Gastrocnemius medialis (tissue), 4 donors: Measurements from ENCODE around the gene MON1A. TPM values are rescaled to one million over a fixed set of nuclear protein-coding genes. Genes with fewer than 3 reads are reported as not detected.
A peak's percentile ranks its signal among the peaks of the same experiment; 100 is the strongest.

Experiments
- ATAC-seq, 2 donors: fragments of 150-250 bp; one replicate each; pipeline ENCODE4 v1.9.1; 2016
- DNase-seq, 2 donors: peaks; one replicate each; pipeline ENCODE4 v3.0.0-alpha.2; 2019
- H3K27ac ChIP-seq, 4 donors: fragments of 200-600 bp; sonication (generic); 1 replicate in 1 of 4; 2 replicates in 3 of 4; pipeline ENCODE4 v1.5.1; 2016 to 2018; ENCODE audit warnings: mild to moderate bottlenecking in 2 of 4, moderate library complexity in 1 of 4
- H3K27me3 ChIP-seq, 3 donors: fragments of 200-600 bp; sonication (generic) in 2 of 3; 1 replicate in 1 of 3; 2 replicates in 2 of 3; pipeline versions ENCODE4 v1.5.1 to v1.6.0; 2016 to 2019; ENCODE audit warnings: mild to moderate bottlenecking in 1 of 3, moderate library complexity in 1 of 3
- H3K36me3 ChIP-seq, 2 donors: fragments of 200-600 bp; sonication (generic) in 1 of 2; one replicate each; pipeline ENCODE4 v1.5.1; 2017 to 2018
- H3K4me1 ChIP-seq, 2 donors: fragments of 200-600 bp; sonication (generic) in 1 of 2; one replicate each; pipeline ENCODE4 v1.5.1; 2016 to 2017; ENCODE audit warnings: mild to moderate bottlenecking in 2 of 2
- H3K4me3 ChIP-seq, 4 donors: fragments of 200-600 bp; sonication (generic) in 3 of 4; 1 replicate in 1 of 4; 2 replicates in 3 of 4; pipeline ENCODE4 v1.5.1; 2016 to 2019; ENCODE audit warnings: mild to moderate bottlenecking in 2 of 4
- H3K9me3 ChIP-seq, 3 donors: fragments of 200-600 bp; sonication (generic) in 2 of 3; 1 replicate in 1 of 3; 2 replicates in 2 of 3; pipeline ENCODE4 v1.5.1; 2016 to 2019
- POLR2A ChIP-seq, 2 donors: fragments of 450-650 bp; IDR thresholded peaks; one replicate each; pipeline ENCODE4 v1.6.1; 2017; ENCODE audit warnings: antibody characterized with exemption in 2 of 2, mild to moderate bottlenecking in 2 of 2, moderate library complexity in 2 of 2
- in situ Hi-C, 4 donors: fragments of 200-750 bp; cut with MboI; loops; one replicate each; pipeline versions ENCODE4 v1.15.0 to v1.8.0; 2017; ENCODE audit warnings: low sequenced_read_pairs in 4 of 4
- intact Hi-C: fragments of 100-400 bp; cut with DNase I; formaldehyde crosslinking; loops from one replicate; pipeline ENCODE4 v1.15.1; 2023; ENCODE audit warnings: low total_unique reads
- total RNA-seq, 4 donors: library from RNA; depleted of rRNA; stranded (reverse); fragments of >200 nt; gene quantifications; one replicate each; pipeline versions ENCODE4 v1.1.0 to v1.2.3, GENCODE V29; 2016
- TF ChIP-seq, protein P1 (sequence below), 5 experiments: fragments of 450-650 bp in 3 of 5; fragments of 200-600 bp in 2 of 5; sonication (generic) in 2 of 5; IDR thresholded peaks in 4 of 5; conservative IDR thresholded peaks in 1 of 5; 1 replicate in 4 of 5; 2 replicates in 1 of 5; pipeline ENCODE4 v1.5.1; 2016 to 2019; ENCODE audit warnings: antibody characterized with exemption in 5 of 5, mild to moderate bottlenecking in 3 of 5, moderate library complexity in 3 of 5

The MON1A gene
- total RNA-seq, 4 donors from 2014 or later: 13.9 to 41.9 (median 23.9) TPM

DNA sequence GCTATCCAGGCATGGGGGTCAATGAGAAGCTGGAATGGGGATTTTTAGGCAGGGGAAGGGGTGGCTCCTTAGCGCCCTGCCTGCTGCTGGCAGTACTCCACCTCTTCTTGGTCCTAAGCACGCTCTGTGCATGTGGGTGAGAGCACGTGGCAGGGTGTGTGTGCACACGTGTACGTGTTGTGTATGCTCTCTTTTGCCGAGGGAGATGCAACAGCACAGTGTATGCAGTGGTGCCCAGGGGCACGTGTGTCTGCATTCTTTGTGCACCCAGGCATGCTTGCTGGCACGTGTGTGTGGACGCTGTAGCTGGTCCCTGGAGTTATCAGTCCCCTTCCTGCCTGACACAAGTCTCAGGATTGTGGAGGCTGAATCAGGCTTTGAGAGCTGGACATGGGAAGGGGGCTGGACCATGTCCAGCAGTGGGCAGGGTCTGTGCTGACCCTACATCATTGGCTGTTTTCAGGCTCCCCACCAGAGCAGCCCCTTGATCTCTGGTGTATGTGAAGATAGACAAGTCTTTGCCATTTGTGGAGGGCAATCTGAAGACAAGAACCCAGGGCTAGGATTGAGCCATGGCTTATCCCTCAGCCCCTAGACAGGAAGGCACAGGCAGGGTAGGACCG, 58.0 kb downstream of the MON1A start:
- Histone ChIP-seq H3K9me3 (no peaks in the 10 kb centered on the region), H3K27me3 (peaks cover 26 to 37% (median 33%) of the 10 kb centered on the region in 3 donors), H3K27ac (no peak overlapping the region), H3K4me3 (no peak overlapping the region), H3K36me3 (no peaks in the 10 kb centered on the region), H3K4me1 (peaks cover 8 to 10% of the 10 kb centered on the region in 2 donors)
- TF ChIP-seq POLR2A (IDR thresholded peaks at IDR 0.05): no peak
- TF ChIP-seq, protein P1, sequence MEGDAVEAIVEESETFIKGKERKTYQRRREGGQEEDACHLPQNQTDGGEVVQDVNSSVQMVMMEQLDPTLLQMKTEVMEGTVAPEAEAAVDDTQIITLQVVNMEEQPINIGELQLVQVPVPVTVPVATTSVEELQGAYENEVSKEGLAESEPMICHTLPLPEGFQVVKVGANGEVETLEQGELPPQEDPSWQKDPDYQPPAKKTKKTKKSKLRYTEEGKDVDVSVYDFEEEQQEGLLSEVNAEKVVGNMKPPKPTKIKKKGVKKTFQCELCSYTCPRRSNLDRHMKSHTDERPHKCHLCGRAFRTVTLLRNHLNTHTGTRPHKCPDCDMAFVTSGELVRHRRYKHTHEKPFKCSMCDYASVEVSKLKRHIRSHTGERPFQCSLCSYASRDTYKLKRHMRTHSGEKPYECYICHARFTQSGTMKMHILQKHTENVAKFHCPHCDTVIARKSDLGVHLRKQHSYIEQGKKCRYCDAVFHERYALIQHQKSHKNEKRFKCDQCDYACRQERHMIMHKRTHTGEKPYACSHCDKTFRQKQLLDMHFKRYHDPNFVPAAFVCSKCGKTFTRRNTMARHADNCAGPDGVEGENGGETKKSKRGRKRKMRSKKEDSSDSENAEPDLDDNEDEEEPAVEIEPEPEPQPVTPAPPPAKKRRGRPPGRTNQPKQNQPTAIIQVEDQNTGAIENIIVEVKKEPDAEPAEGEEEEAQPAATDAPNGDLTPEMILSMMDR (IDR thresholded peaks at IDR 0.05 in 4 of 5, conservative IDR thresholded peaks at IDR 0.05 in 1 of 5): no peak
- ATAC-seq: no peak
- DNase-seq: no peak
- intact Hi-C loops (no loop called here), in situ Hi-C loops (no loop called here)

DNA sequence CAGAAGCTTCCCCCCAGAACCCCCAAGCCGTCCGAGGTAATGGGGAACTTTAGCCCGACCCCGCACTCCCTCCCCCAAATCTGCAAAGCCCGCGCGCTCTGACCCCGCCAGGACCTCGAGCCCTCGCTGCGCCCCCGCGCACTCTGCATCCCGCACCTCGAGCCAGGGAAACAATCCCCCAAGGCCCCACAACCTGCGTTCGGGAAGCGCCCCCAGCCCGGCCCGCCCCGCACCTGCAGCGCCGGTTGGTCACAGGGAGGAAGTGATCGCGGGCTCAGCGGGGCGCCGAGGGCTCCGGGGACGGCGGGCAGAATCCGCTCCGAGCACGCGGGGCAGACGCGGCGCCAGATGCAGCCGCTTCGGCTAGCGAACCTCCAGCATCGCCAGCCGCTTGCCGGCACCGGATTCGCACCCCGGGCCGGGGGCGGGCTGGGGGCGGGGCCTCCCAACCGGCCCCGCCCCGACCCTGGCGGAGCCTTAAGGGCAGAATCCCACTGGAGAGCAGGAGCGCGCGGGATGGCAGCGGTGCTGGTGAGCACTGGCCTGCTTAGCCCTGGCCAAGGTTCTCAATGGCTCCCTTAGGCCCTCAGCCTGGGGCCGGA, 60.0 kb downstream of the MON1A start, which contains the start of gene CAMKV:
TSS of gene CAMKV (minus strand) at position 382 of the 602 bp plus-strand sequence. CDS start 7,518 bp downstream, outside the sequence.
- Histone ChIP-seq H3K36me3 (no peaks in the 10 kb centered on the region), H3K27ac (no peak within 1 kb of the TSS), H3K4me1 (peaks cover 8 to 19% of the 10 kb centered on the region in 2 donors), H3K9me3 (no peaks in the 10 kb centered on the region), H3K4me3 (peak within 1 kb of the TSS; percentile 37 to 54 (median 43)), H3K27me3 (peaks cover 26 to 37% (median 33%) of the 10 kb centered on the region in 3 donors)
- no peak for TF ChIP-seq POLR2A (IDR thresholded peaks at IDR 0.05)
- TF ChIP-seq, protein P1 (IDR thresholded peaks at IDR 0.05 in 4 of 5, conservative IDR thresholded peaks at IDR 0.05 in 1 of 5): no peak
- in situ Hi-C loops (no loop called here), intact Hi-C loops (no loop called here)
- DNase-seq (no peak), ATAC-seq (no peak)

DNA sequence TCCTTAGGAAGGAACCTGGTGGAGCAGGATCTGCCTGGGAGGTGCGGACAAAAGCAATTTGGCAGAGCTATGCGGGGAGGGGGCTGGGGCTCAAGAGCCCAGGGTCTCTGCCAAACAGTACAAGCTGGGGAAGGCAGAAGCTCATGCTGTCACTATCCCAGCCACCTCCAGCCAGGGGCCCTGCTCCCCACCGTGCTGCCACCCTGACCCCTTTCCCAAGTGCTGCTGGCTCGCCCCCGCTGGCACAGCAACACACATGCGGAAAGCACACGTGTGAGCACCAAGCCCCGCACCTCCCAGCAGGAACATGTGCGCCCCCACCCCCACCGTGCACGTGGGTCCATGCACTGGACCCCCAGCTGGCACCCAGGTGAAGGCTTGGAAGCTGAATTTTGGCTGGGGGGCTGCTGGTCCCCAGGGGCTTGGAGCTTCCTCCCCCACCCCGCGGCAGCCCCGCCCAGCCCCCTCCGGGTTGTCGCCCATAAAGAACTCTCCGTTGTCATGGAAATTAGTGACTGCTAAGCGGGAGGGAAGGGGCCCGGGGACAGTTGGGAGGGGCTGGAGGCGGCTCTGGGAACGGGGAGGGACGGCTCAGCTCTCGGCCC, 60.6 kb downstream of the MON1A start:
- intact Hi-C loops (no loop called here), in situ Hi-C loops (no loop called here)
- no peaks in the 10 kb centered on the region for H3K36me3 ChIP-seq
- ATAC-seq: no peak
- peak overlapping the region; percentile 37 to 54 (median 43) for H3K4me3 ChIP-seq
- peaks cover 8 to 19% of the 10 kb centered on the region in 2 donors for H3K4me1 ChIP-seq
- no peak for DNase-seq
- no peak overlapping the region for H3K27ac ChIP-seq
- TF ChIP-seq, protein P1 (IDR thresholded peaks at IDR 0.05 in 4 of 5, conservative IDR thresholded peaks at IDR 0.05 in 1 of 5): no peak
- TF ChIP-seq POLR2A (IDR thresholded peaks at IDR 0.05): no peak
- H3K27me3 ChIP-seq: peaks cover 26 to 37% (median 33%) of the 10 kb centered on the region in 3 donors
- no peaks in the 10 kb centered on the region for H3K9me3 ChIP-seq

DNA sequence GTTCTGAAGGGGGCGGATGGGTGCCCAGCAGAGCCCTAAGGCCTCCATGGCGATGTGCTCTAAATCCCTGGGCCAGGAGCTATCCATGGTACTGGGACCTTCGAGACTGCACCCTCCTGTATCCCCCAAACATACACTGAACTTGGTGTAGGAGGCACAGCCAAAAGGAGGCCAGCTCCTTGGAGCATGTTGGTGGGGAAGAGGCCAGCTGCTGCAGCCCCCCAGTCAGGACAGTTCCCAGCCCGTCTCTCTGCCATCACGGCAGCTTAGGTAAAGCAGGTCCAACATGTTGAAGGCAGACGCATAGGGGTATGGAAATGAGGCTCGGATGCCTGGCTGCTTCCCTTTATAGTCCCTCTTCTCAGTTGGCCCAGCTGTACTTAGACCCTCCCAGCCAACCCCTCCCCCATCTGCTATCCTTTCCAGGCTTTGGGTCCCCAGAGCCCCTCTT, 61.7 kb downstream of the MON1A start:
- intact Hi-C loops: no loop called here
- TF ChIP-seq, protein P1 (IDR thresholded peaks at IDR 0.05 in 4 of 5, conservative IDR thresholded peaks at IDR 0.05 in 1 of 5): no peak
- TF ChIP-seq POLR2A (IDR thresholded peaks at IDR 0.05): no peak
- ATAC-seq: no peak

More for the DNA sequence above, 61.7 kb downstream of the MON1A start:
- in situ Hi-C loops: no loop called here
- Histone ChIP-seq H3K27ac (no peak overlapping the region), H3K9me3 (no peaks in the 10 kb centered on the region), H3K4me3 (no peak overlapping the region), H3K36me3 (no peaks in the 10 kb centered on the region), H3K27me3 (peaks cover 26 to 37% (median 33%) of the 10 kb centered on the region in 3 donors), H3K4me1 (peaks cover 8 to 19% of the 10 kb centered on the region in 2 donors)
- no peak for DNase-seq
